Activated CD4-positive, alpha-beta T cell treated with anti-CD3 and anti-CD28 coated beads for 4 hours (primary cell): ENCODE results near the gene ACTR8.

Experiments used
- DNase-seq, 2 donors: peaks; one replicate each; pipeline ENCODE4 v3.0.0-alpha.2; 2020

The ACTR8 gene

DNA sequence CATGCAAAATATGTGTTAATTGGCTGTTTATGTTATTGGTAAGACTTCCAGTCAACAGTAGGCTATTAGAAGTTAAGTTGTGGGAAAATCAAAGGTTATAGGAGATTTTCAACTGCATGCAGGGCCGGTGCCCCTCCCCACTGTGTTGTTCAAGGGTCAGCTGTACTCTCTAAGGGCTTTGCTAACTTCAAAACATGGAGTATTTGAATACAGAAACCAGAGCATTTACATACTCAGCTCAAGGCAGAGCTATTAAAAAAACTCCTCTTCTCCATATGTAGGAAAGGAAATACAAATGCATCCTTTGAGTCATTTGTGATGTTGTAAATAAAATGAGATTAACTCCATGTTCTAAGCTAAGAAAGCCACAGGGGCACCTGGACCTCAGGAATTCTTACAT, 18.8 kb downstream of the ACTR8 start:
- no peak for DNase-seq

- no peak for DNase-seq
Observed at GRCh38 chr3:53862241-53862640, 19.7 kb downstream of the ACTR8 start.

- DNase-seq: no peak
Observed at GRCh38 chr3:53860196-53860595, 21.8 kb downstream of the ACTR8 start.

DNA sequence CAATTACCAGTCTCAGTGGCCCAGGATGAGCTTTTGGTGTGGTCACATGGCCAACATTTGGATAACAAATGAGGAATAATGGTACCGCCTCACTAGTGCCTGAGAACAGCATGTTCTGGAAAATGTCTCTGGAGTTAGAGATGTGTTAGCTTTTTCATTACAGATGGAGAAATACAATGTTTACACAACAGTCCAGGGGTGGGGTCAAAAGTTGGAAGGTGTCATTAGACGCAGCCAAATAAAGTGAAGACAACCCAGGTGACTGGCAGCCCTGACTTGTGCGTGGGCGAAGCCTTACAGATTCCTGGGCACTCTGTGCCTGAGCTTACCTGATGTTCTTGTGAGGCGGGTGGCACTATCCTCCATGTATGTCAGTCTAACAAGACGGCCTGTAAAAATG, 22.8 kb downstream of the ACTR8 start:
- no peak for DNase-seq

GRCh38 chr3:53858096-53858741, 23.7 kb downstream of the ACTR8 start:
- DNase-seq: no peak

GRCh38 chr3:53856964-53857363, 25.0 kb downstream of the ACTR8 start:
- no peak for DNase-seq

- DNase-seq: no peak
Observed at GRCh38 chr3:53850895-53851294, 31.1 kb downstream of the ACTR8 start.

DNA sequence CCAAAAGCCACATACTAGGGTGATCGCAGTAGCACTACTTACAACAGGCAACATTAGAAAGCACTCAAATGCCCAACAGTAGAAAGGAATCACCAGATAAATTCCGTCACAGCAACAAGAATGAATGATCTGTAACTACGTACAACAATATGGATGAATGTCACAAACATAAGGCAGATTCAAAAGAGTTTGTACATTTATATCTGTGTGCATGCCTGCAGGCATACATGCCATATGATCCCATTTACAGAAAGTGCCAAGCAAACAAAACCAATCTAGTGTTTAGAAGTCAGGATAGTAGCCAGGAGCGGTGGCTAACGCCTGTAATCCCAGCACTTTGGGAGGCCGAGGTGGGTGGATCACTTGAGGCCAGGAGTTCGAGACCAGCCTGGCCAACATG, 32.0 kb downstream of the ACTR8 start:
- DNase-seq: no peak

DNA sequence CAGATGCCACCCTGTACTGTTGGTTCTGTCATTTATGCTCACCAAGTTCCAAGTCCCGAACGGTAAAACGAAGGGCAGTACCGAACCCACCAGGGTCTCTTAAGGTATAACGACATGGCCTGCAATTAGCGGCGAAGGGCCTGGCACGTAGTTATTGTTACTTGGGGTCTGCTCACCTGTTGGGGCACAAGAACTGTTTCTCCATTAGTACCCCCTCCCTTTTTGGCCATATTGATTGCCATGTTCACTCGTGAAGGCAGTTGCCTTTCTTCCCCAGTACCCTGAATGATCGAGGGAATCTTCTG, 35.1 kb downstream of the ACTR8 start:
- DNase-seq: no peak

GRCh38 chr3:53846134-53846850, 35.7 kb downstream of the ACTR8 start, which contains the start of the genes CHDH and IL17RB:
Gene CHDH, minus strand, starts transcription at chr3:53846419. Its CDS starts 22,411 bp downstream, at chr3:53824008.
Gene IL17RB, plus strand, starts transcription at chr3:53846568. Its CDS starts 21 bp downstream, at chr3:53846589.
- DNase-seq: no peak

GRCh38 chr3:53845881-53846133, 36.1 kb downstream of the ACTR8 start:
- DNase-seq: no peak

DNA sequence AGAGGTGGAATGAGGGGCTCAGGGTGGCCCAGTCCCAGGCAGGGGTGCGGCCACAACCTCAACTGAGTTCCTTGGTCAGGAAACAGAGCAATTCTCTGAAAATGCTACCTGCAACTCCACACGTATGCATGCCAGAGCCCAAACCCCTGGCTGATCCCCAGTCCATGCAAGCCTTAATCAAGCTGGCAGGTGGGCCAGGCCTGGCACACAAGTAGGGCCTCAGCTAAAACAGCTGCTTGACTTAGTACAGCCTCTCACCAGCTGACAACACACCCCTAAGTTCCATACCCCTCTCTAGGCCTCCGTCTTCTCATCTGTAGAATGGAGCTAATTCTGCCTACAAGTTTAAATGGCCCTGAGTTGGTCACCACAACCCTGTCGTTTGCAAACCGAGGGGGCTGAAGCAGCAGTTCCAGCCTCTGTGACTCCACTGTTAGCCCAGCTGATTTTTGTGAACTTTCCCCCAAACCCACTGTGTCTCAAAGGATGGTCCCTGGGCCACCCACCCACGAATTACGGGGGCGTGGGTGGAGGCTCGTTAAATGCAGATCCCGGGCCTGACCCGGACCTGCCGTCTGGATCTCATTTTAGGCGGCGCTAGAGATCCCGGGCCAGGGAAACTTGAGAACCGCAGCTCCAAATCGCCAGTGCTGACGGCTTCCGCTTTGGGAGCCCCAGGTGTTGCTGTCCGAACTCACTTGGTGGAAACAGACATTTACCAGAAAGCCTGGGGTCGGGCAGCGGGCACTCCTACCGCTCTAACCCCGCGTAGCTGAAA, 36.7 kb downstream of the ACTR8 start:
- DNase-seq: no peak

DNA sequence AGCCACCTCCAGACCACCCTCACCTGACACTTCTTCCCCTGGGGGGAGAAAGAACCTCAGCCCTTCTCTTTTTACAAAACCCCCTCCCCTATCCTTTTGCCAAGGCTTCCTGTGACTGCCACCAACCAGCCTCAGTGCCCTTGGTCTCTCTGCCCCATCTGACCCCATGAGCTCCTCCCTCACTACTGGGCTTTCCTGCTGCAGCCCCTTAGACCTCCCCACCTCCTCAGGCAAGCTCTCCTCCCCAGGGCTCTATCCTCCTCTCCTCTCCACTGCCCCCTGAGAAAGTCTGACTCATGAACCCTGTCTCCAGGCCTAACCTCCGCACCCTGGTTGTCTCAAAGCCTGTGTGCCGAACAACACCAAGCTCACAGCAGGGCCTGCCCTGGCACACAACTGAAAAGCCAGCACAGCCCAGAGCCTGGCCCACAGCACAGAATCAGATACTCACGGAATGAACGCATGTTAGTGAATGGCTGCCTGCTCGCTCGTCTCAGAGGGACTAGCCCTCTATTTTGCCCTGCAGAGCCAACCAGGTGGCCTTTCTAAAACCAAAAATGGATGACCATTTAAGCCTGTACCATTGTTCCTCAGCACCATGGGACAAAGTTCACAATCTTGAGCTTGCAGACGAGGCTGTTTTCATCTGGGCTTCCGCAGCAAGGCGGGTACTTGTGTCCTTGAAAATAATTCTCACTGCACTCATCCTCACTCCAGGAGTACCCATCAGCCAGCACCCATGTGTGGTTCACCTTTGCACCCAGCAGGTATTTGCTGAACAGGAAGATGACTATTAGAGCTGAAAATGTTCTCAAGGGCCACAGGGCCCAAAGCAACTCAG, 37.5 kb downstream of the ACTR8 start:
- DNase-seq: no peak

DNA sequence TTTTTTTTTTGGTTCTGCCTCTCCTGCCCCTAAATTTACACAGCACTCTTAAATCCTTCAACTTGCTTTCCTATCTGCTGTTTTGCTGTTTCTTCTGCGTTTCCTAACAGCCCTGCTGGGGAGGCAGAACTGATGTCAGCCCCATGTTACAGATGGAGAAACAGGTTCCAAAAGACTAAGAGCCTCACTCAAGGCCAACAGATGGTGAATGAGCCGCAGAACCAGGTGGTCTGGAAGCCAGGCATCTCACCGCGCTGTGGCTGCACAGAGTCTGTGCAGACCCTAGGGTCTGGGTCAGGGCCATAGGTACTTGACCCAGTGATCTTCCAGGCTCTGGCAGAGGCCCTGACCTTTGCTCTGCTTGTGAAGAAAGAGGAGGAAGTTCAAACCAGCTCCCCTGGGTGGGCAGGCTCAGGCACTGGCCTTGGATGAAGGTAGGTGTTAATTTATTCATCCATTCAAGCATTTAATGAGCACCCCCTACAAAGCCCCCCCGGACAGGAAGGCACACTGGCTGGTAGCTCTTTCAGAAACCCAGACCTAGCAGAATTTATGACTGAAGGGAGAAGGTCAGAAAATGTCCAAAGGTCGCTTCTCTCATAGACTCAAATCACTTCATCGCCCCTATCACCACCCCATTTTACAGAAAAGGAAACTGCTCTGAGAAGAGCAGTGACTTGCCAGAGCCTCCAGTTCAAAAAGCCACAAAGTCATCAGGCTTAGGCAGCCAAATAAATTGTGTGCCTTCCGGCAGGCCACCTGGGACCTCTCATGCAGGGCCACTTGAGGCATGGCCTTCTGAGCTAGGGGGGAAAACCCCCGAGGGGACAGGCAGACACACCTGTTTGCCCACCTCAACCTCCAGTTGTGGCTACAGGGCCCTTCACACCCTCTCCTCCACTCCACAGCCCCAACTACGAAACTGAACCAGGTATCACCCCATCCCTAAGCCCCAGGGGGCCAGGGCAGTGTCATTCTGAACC, 38.5 kb downstream of the ACTR8 start:
- no peak for DNase-seq

- no peak for DNase-seq
Observed at GRCh38 chr3:53842436-53843194, 39.3 kb downstream of the ACTR8 start.

GRCh38 chr3:53841296-53841695, 40.7 kb downstream of the ACTR8 start:
- DNase-seq: no peak

- DNase-seq: no peak
Observed at GRCh38 chr3:53837331-53837730, 44.6 kb downstream of the ACTR8 start.

GRCh38 chr3:53836084-53836872, 45.7 kb downstream of the ACTR8 start:
- no peak for DNase-seq

GRCh38 chr3:53835257-53835656, 46.7 kb downstream of the ACTR8 start:
- no peak for DNase-seq

GRCh38 chr3:53834429-53835095, 47.4 kb downstream of the ACTR8 start:
- no peak for DNase-seq
